HG03439 (cell line): ENCODE data around the gene PNPLA2.

Experiments used
- ATAC-seq: cut with Tn5 transposase; IDR thresholded peaks from one replicate; pipeline ENCODE4 v1.9.1; 2021; ENCODE audit warnings: mild to moderate bottlenecking, moderate library complexity; ENCODE audit not compliant: unreplicated experiment

Gene PNPLA2

DNA sequence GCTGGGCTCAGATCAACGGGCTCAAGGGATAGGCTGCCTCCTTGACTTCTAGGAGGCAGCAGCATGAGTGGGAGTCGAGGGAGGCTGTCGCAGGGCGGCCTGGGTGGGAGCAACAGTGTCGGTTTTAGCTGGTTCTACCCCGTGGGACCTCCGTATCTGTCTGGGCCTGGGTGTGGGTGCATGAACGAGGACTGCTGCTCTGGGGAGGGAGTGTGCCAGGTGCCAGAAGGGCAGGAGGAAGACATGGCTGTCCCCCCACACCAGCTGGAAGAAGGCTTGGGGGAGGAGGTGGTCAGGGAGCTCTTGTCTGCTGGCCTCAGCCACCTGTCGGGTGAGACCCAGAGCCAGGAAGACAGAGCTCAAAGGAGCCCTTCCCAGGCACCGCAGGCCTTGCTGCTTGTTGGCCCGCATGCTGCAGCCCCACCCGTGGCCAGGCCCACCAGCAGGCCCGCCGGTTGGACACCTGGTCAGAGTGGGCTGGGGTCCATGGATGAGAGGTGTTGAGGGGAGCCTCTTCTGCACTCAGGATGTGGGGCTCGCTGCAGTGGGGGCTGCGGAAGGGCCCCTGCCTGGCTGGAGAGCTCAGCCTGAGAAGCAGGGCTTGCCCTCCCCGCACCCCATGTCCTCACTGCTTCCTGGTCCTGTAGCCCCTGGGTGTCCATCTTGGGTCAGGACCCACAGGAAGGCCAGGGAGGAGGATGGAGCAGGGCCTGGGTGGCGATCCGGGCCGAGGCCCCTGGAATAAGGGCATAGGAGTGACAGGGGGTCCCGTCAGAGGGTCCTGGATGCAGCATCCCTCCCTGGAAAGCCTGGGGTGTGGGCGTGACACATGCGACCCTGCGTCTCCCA lies 32.3 kb upstream of the PNPLA2 start:
- no peak for ATAC-seq

DNA sequence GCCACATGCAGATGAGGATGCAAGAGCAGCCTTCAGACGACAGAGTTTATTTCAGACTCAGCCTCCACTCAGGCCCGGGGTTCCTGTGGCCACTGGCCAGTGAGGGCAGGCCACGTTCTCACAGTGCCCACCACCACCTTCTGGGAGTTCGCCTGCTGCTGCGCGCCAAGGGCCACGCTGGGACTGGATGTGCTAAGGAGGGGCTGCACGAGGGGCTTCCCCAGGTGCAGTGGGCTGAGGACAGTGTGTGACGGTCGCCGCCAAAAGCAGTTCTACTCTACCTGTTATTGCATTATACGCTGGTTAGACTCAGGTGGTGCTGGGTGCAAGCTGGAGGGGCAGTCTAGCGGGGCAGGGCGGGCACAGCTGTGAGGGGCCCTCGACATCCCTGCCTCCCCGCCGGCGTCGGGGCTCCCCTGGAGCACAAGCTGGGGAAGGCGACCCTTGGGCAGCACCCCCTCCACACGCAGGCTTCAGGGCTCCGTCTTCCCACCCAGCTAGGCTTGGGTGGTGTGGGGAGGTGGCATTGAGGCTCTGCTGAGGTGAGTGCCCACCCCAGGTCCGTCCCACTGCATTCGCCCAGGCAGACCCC lies 31.5 kb upstream of the PNPLA2 start:
- ATAC-seq = no peak

DNA sequence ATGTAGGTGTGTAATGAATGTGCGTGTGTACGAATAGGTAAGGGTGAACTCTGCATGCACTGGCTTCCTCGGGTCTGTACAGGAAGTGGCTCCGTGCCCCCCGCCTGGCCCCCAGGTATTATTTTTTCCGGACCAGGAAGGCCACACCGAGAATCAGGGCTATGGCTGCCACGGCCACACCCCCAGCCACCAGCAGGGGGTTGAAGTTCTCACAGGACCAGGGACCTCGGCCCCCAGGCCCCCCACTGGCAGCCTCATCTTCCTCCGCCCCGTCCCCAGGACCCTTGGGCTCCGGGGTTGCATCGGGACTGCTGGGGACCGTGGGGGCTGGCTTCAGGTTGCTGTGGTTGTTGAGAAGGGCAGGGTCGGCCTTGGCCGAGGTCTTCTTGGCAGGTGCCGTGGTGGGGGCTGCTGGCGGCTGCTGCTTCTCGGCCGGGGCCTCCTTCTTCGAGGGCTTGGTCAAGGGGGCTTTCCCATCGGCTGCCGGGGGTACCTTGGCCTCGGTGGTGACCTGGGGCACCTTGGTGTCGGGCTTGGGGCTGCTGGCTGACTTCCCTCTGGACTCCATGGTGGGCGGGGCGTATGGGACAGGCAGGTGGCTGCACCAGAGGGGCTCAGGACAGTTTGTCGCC lies 30.6 kb upstream of the PNPLA2 start:
- ATAC-seq = no peak

DNA sequence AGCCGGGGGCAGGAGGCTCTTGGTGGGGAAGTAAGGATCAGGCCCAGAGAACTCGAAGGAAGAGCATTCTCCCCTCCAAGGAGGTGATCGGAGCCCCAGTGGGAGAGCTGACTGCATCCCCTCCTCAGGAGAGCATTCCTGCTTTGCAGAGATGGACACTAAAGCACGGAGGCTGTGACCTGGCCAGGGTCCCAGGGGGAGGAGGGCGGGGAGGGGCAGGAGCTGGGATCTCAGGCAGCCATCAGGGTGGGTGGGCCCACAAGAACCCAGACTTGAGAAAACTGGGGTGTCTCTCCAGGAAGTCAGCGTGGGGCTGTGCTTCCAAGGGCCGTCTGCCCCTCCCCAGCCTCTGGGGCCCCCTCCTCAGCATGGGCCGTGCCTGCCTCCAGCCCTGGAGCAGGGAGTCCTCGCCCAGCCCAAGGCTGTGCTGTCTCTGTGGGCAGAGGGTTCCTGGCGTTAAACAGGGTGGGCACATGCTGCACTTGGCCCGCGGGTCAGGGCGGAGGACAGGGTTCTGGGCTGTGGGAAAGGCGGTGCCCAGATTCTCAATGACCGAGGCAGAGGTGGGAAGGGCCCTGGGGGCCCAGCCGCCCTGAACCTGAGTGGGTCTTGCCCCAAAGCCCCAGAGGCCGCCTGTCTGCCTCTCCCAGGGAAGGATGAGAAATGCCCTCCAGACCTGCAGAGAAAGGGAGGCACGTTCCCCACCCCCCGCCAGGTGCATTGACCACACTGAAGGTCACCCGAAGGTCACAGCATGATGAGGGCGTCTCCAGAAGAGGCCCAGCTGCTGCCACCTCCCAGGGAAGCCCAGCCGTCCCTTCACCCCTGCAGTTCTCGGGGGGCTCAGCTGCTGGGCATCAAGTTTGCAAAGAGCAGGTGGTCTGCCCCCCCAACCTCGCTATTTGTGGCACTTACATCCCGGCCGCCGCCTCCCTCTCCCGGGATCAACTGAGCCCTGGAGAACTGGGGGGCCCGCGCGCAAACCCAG lies 29.5 kb upstream of the PNPLA2 start:
- ATAC-seq = no peak

DNA sequence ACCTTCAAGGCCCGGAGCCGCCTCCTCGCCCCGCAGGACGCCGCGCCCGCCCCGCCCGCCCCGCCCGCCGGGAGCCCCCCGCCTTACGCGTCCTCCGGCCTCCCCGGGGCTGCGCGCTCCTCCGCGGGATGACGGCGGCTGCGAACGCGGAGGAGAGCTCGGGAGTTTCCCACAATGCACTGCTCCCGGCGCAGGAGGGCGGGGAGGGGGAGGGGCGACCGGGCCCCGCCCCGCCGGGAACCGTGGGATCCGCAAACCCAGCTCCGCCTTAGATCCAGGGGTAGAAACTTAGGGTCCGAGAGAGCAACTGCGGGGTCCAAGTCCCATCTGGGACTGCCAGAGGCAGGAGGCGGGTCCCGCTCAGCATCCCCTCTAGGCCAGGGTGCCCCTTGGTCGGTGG lies 28.8 kb upstream of the PNPLA2 start, which contains the start of gene CEND1:
CEND1 (minus strand) TSS at position 148 of the 400 bp plus-strand sequence. CDS start 1,514 bp downstream, outside the sequence.
- no peak for ATAC-seq

DNA sequence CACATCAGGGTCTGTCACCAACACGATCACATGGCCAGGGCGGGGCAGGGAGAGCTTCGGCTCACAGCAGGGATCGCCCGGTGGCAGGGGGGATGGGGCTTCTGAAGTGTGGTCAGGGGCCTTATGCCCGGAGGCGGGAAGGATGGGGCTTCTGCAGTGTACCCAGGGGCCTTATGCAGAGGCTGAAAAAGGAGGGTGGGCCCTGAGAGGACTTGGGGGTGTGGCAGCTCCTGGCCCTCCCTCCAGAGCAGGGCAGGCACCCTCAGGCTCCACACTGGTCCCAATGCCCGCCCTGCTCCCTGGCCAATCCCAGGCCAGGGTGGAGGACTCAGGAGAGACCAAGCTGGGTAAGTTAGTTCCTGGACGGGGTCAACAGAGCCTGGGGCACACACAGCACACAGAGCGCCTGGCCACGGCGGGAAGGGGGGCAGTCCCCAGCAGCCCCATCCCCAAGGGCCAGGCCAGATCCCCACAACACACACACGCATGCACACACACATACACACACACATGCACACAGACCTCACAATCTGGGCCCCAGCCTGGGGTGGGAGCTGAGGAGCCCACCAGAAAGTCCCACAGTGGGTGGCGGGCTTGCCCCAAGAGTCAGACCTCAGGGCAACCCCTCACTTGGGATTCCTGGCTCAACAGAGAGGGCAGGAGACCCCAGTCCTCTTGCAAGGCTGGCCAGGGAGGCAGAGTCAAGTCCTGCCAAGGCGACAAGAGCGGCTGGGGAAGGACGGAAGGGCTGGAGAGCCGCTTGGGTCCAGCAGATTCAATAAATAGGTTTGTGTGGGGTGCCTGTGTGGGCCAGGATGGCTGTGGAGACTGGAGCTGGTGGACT lies 27.8 kb upstream of the PNPLA2 start:
- no peak for ATAC-seq

DNA sequence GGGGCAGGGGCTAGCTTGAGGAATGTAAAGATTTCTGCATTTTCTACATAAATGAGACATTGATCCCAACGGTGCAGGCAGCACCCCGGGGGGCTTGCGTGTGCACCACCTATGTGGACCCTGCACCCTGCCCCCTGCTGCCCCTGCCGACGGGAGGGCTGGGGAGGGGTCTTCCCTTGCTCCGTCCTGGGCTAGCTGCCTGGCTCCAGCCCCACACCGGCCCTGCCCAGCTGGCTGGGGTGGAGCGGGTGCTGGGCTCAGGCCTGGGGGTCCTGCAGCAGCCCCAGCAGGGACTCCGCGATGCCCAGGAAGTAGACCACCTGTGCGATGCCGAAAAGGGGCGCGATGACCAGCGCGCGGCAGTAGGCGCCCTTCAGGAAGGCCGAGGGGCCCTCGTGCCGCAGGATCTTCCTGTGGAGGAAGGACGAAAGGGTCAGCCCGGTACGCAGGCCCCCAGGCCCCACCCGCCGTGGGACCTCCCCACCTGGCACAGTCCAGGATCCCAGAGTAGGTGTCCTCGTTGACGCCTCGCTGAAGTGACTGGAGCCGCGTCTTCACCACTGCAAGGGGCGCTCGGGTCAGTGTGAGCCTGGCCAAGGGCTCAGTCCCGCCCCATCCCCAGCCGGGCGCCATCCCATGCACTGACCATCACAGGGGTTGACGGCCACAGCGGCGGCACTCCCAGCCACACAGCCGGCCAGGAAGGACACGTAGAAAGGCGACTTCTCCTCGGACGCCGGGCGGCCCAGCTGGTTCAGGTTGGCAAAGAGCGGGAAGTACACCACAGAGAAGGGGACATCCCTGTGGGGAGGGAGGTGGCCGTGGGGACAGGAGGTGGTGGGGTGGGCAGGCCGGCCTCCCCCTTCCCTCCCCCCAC lies 26.8 kb upstream of the PNPLA2 start:
- no peak for ATAC-seq

DNA sequence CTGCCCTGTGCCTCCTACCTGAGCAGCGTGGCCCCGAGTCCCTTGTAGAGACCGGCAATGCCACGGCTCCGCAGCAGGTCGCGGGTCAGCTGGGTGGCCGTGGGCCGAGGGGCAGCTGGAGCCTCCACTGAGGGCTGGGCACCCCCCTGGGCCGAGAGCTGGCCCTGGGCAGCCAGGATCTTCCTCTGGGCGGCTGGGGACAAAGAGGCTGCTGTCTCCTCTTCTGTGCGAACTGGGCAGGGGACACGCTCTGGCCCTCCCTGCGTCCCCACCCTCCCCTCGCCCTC lies 26.2 kb upstream of the PNPLA2 start:
- no peak for ATAC-seq

DNA sequence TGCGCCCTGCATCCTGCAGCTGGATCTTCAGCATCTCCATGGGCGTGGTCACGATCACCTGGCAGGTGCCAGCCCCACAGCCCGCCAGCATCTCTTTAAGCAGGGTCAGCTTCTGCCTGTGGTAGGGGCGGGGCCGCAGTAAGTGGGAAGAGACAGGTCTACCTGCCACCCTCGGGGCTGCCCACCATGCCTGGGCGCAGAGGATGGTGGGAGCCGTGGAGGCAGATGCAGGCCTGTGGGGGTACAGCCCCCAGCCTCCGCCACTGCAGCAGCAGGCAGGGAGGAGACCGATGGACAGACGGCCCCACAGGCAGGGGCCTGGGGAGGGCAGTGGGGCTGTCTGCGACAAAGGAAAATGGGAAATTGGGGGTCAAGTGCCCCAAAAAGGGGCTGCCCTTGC lies 25.8 kb upstream of the PNPLA2 start:
- no peak for ATAC-seq

DNA sequence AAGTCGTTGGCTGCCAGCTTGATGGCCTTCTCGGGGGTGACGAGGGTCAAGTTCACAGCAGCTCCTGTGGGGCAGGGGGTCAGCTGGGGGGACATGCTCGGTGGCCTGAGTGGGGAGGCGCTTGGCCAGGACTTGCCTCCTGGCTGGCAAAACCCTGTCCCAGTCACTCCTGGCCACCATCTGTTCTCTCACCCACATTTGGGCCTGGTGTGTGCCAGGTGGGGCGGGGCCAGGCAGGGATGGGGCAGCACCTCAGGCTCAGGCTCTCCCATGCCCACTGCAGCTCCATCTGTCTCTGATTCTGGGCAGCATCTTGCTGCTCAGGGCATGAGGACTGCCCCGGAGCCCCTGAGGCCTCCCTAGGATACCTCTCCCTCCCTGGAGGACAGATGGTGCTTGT lies 25.2 kb upstream of the PNPLA2 start:
- no peak for ATAC-seq

DNA sequence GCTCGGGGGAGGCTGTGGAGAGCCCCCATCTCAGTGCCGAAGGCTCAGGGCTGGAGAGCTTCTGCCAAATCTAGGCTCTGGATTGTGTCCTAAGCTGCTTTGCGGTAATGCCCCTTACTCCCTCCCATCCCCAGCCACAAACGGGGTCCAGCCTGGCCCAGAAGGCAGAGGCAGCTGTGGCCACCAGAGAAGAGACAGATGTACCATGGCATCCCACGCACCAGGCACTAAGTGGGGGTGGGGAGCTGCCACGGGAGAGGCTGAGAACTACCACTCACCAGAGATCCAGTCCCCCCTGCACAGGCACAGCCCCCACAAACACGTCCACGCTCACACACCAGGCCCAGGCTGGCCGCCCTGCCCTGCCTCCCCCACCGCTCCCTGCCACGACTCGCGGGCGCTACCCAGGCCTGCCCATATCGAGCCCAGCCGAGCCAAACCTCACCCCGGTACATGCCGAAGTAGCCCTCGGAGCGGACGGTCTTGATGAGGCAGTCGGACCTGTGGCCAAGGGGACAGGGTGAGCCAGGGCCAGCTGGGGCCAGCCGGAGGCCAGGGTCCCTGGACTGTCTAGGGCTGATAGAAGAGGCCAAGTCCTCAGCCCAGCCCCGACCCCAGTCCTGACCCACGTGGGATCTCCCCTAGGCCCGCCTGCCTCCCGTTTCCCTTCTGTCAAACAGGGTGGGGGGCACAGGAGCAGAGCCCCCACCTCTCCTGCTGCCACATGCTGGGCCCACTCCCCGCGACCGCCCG lies 24.5 kb upstream of the PNPLA2 start:
- ATAC-seq = no peak

DNA sequence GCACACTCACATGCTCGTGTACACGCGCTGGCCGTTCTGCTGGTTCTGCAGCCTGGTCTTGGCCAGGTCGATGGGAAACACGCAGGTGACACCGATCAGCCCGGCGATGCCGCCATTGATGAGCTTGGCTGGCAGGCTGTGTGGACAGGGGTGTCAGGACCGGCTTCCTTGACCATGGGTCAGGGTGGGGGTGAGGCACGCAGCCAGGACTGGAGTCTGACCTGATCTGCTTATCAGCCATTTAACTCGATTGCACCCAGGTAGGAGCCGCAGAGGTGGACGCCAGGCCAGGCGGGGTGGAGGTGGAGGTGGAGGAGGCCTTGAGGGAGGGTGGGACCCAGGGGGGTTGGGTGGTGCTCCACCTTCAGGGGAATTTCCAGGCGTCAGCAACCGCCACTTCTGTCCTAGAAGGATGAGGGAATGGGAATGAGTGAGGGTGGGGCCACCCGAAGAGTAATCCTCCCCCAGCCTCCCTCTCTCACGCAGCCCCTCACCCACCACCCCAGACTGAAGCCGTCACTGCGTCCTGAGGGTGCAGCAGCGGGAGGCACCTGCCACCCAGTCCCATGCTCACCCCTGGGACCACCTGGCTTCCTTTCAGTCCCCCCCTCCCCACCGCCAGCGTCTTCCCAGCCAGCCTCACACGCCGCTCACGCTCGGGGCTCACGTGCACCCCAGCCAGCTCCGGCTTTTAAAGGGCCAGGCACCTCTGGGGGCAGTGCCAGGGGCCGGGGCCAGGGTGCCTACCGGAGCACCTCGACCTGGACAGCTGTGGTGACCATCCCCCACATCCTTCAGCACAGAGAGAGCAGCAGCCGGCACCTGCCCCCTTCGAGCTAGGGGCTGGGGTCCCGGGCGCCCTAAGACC lies 23.7 kb upstream of the PNPLA2 start:
- no peak for ATAC-seq

DNA sequence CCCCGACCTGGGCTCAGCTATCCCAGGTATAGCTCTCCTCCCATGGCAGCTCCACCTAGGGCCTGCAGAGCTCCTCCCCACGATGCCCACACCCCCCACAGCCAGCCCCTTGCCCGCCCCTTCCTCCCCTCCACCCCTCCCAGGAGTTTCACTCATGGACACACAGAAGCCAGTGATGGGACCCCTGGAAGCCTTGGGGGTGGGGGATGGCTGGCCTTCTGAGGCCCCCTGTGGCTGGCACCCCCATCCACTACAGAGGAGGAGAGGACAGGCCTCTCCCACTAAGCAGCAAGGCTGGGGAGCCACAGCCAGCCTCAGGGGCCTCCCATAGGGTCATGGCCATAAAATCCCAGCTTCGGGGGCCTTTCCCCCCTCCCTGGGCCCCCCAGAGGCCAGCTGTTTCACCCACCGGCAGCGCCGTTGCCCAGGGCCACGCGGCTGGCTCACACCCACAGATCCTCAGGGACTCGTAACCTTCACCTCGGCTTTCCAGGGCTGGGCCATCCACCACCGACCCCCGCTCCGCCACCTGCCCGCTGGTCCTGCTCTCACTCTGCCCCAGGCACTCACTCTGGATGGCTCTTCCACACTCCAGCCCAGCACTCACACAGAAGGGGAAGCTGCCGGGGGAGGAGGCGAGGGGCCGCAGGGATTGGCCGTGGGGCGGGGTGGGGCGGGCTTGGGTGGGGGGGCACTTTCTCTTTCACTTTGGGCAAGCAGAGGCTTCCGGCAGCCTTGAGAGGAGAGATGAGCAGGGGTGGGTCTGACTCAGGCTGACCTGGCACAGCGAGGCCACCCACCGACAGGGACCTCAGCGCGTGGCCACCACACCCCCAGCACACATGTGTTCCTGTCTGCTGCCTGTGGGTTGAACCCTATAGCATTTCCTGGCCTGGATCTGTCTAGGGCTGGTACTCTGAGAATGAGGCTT lies 22.8 kb upstream of the PNPLA2 start:
- ATAC-seq = no peak

DNA sequence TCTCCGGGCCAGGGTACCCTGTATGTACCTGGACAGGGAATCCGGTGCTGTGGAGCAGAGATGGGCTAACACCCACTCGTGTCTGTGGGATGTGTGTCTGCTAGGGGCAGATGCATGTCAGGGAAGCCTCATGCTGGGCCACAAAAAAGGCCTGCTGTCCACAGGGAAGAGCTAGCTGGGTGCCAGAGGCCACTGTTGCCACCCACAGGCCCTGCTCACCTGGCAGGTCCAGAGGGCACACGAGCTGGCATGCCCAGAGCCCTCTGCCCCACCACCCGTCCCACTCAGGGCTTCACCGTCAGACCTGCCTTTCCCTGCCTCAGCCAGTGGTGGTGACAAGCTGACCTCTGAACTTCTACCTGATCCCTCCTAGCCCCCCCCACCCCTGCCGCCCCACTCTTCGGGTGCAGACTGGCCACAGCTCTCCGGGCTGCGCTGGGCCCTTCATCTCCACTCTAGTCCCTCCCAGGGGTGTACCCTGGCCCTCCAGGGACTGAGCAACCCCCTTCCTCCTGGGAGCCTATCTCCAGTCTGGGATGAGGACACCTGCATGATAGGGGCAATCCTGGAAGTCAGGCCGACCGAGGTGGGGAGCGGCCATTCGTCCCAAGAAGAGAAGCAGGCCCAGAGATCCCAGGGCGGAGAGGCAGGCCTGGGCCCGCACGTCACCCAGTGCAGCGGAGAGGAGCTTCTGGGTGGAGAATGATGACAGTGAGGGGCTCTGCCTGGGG lies 22.0 kb upstream of the PNPLA2 start:
- ATAC-seq = no peak

DNA sequence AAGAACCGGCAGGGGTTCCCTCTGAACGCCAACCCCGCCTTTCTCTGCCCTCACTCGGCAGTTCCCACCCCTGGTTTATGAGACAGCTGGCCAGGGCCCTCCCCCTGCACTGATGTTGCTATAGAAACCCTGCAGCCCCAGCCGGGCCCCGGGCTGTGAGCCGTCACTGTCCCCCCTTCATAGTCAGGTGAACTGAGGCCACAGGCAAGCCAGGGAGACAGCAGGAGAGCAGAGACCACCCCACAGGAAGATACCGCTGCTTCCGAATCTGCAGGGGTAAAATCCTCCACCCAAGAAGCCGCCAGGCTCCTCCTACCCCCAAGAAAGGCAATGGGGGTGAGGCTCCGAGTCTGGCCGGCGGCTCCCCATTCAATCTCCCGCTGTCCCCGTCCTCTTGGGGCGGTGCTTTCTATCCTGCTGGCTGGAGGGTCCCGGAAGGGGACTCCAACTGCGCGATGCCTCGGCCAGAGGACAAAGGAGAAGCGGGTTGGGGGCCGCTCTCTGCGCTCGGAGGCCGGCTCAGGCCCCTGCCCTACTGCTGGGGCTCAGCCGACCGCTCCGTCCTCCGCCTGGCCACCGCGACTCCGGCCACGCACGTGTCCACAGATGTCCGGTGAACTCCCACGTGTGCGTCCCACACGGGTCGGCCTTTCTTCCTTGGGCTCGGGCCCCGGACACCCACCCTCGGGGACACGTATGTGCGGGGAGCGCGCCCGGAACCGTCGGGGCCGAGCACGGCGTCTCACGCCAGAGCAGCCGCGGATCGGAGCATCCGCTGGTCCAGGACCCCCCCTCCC lies 21.2 kb upstream of the PNPLA2 start:
- peak; percentile 38 for ATAC-seq
